A673 (cell line): ENCODE data around the gene DGKQ.

Experiments
- CTCF ChIP-seq: fragments of 300-800, 200-600 bp; sonication (generic); conservative IDR thresholded peaks from 2 replicates; pipeline ENCODE4 v1.5.1; 2017; ENCODE audit warnings: low read depth, mild to moderate bottlenecking, antibody characterized with exemption, low read length, moderate library complexity, mixed read lengths
- EZH2 ChIP-seq: fragments of 200-600 bp; sonication (generic); IDR thresholded peaks from 2 replicates; pipeline ENCODE4 v1.6.1; 2017; ENCODE audit warnings: borderline replicate concordance, low read depth, mild to moderate bottlenecking, mixed read lengths, antibody characterized with exemption, low read length; ENCODE audit not compliant: poor library complexity, severe bottlenecking

GRCh38 chr4:951594-952468, 21.5 kb downstream of the DGKQ start:
- TF ChIP-seq CTCF (no peak), EZH2 (no peak)
